ENCODE results near the gene GALNS.

GALNS gene

GRCh38 chr16:88861359-88861758 is 4.6 kb upstream of the GALNS start:
- H3K9me2 ChIP-seq (ENCODE audit: low read depth, low read length) = no peaks in the 10 kb centered on the region
- TF ChIP-seq EZH2 (IDR thresholded peaks at IDR 0.05; ENCODE audit: borderline replicate concordance, low read length) = no peak
- TF ChIP-seq CTCF (IDR thresholded peaks at IDR 0.05; ENCODE audit: low read length) = no peak
- H2AFZ ChIP-seq (ENCODE audit: low read length) = no peak overlapping the region
- H3K36me3 ChIP-seq (ENCODE audit: insufficient read depth, low read length) = peaks cover 31% of the 10 kb centered on the region
- no peaks in the 10 kb centered on the region for H3F3A ChIP-seq (ENCODE audit: insufficient read depth, low read length)
- H3K27me3 ChIP-seq (ENCODE audit: insufficient read depth, low read length) = no peaks in the 10 kb centered on the region; the same call in 1 of the 2 replicates
- no peak overlapping the region for H3K27ac ChIP-seq (ENCODE audit: low read depth, low read length, poor library complexity, severe bottlenecking)
- no peaks in the 10 kb centered on the region for H4K20me1 ChIP-seq (ENCODE audit: insufficient read depth, low read length)
- H3K4me3 ChIP-seq (ENCODE audit: low read depth, low read length, poor library complexity, severe bottlenecking) = no peak overlapping the region
- no peaks in the 10 kb centered on the region for H3K79me2 ChIP-seq (ENCODE audit: insufficient read depth, low read length)
- no peak overlapping the region for H3K4me2 ChIP-seq (ENCODE audit: low read length)
- H3K4me1 ChIP-seq (ENCODE audit: insufficient read depth, low read length, severe bottlenecking) = peaks cover 26% of the 10 kb centered on the region
- no peaks in the 10 kb centered on the region for H3K9me3 ChIP-seq (ENCODE audit: low read length)
- no peak overlapping the region for H3K9ac ChIP-seq (ENCODE audit: low read length)

GRCh38 chr16:88859381-88860091 is 2.8 kb upstream of the GALNS start:
- Histone ChIP-seq H3K36me3 (ENCODE audit: insufficient read depth, low read length) (peaks cover 31% of the 10 kb centered on the region), H4K20me1 (ENCODE audit: insufficient read depth, low read length) (no peaks in the 10 kb centered on the region), H3F3A (ENCODE audit: insufficient read depth, low read length) (no peaks in the 10 kb centered on the region), H3K79me2 (ENCODE audit: insufficient read depth, low read length) (no peaks in the 10 kb centered on the region), H3K9ac (ENCODE audit: low read length) (no peak overlapping the region), H3K27ac (ENCODE audit: low read depth, low read length, poor library complexity, severe bottlenecking) (no peak overlapping the region), H2AFZ (ENCODE audit: low read length) (no peak overlapping the region), H3K4me2 (ENCODE audit: low read length) (no peak overlapping the region), H3K9me2 (ENCODE audit: low read depth, low read length) (no peaks in the 10 kb centered on the region), H3K27me3 (ENCODE audit: insufficient read depth, low read length) (no peaks in the 10 kb centered on the region), H3K4me1 (ENCODE audit: insufficient read depth, low read length, severe bottlenecking) (peaks cover 33% of the 10 kb centered on the region), H3K4me3 (ENCODE audit: low read depth, low read length, poor library complexity, severe bottlenecking) (no peak overlapping the region), H3K9me3 (ENCODE audit: low read length) (no peaks in the 10 kb centered on the region)
- no peak for TF ChIP-seq EZH2 (IDR thresholded peaks at IDR 0.05; ENCODE audit: borderline replicate concordance, low read length)
- no peak for TF ChIP-seq CTCF (IDR thresholded peaks at IDR 0.05; ENCODE audit: low read length)

GRCh38 chr16:88857728-88858339 is 1.1 kb upstream of the GALNS start:
- Histone ChIP-seq H3K79me2 (ENCODE audit: insufficient read depth, low read length) (no peaks in the 10 kb centered on the region), H3K9ac (ENCODE audit: low read length) (peak overlapping the region; percentile 75), H3K4me2 (ENCODE audit: low read length) (peak overlapping the region; percentile 80), H3K9me3 (ENCODE audit: low read length) (no peaks in the 10 kb centered on the region), H3K4me3 (ENCODE audit: low read depth, low read length, poor library complexity, severe bottlenecking) (peak overlapping the region; percentile 85), H3K27ac (ENCODE audit: low read depth, low read length, poor library complexity, severe bottlenecking) (no peak overlapping the region), H4K20me1 (ENCODE audit: insufficient read depth, low read length) (no peaks in the 10 kb centered on the region), H3K4me1 (ENCODE audit: insufficient read depth, low read length, severe bottlenecking) (peaks cover 33% of the 10 kb centered on the region), H2AFZ (ENCODE audit: low read length) (no peak overlapping the region), H3K36me3 (ENCODE audit: insufficient read depth, low read length) (peaks cover 31% of the 10 kb centered on the region), H3F3A (ENCODE audit: insufficient read depth, low read length) (no peaks in the 10 kb centered on the region), H3K9me2 (ENCODE audit: low read depth, low read length) (no peaks in the 10 kb centered on the region), H3K27me3 (ENCODE audit: insufficient read depth, low read length) (no peaks in the 10 kb centered on the region)
- TF ChIP-seq EZH2 (IDR thresholded peaks at IDR 0.05; ENCODE audit: borderline replicate concordance, low read length) (no peak), CTCF (IDR thresholded peaks at IDR 0.05; ENCODE audit: low read length) (peak; percentile 70; the same call in 1 of the 2 replicates)

All from OCI-LY1 (cell line).